ENCODE data around the gene PASK. TPM values are rescaled to one million over a fixed set of nuclear protein-coding genes. Genes with fewer than 3 reads are reported as not detected.

PASK gene
- total RNA-seq, 1 donor from 2014 or later: 10.5 TPM

- no peak for TF ChIP-seq CTCF (IDR thresholded peaks at IDR 0.05)
- H3K27ac Mint-ChIP-seq (ENCODE audit: unreplicated experiment): no peak overlapping the region
- H3K4me3 Mint-ChIP-seq (ENCODE audit: unreplicated experiment): no peak overlapping the region
These were observed 37.2 kb downstream of the PASK start for GRCh38 chr2:241112046-241112445.

GRCh38 chr2:241111440-241111805, 37.8 kb downstream of the PASK start:
- no peaks in the 10 kb centered on the region for H3K9me3 Mint-ChIP-seq (ENCODE audit: unreplicated experiment)
- DNase-seq (ENCODE audit: extremely low spot score, unreplicated experiment): no peak
- H3K27me3 Mint-ChIP-seq (ENCODE audit: unreplicated experiment): no peaks in the 10 kb centered on the region
- H3K36me3 Mint-ChIP-seq (ENCODE audit: unreplicated experiment): peaks cover 4% of the 10 kb centered on the region
- H3K4me3 Mint-ChIP-seq (ENCODE audit: unreplicated experiment): no peak overlapping the region
- H3K4me1 Mint-ChIP-seq (ENCODE audit: unreplicated experiment): no peaks in the 10 kb centered on the region
- no peak overlapping the region for H3K27ac Mint-ChIP-seq (ENCODE audit: unreplicated experiment)
- TF ChIP-seq CTCF (IDR thresholded peaks at IDR 0.05): no peak

More at GRCh38 chr2:241112046-241112445, 37.2 kb downstream of the PASK start:
- no peaks in the 10 kb centered on the region for H3K9me3 Mint-ChIP-seq (ENCODE audit: unreplicated experiment)
- no peak for DNase-seq (ENCODE audit: extremely low spot score, unreplicated experiment)
- peaks cover 4% of the 10 kb centered on the region for H3K36me3 Mint-ChIP-seq (ENCODE audit: unreplicated experiment)
- no peaks in the 10 kb centered on the region for H3K27me3 Mint-ChIP-seq (ENCODE audit: unreplicated experiment)
- H3K4me1 Mint-ChIP-seq (ENCODE audit: unreplicated experiment): no peaks in the 10 kb centered on the region

- no peak for TF ChIP-seq CTCF (IDR thresholded peaks at IDR 0.05)
- Mint-ChIP-seq H3K4me3 (ENCODE audit: unreplicated experiment) (no peak overlapping the region), H3K4me1 (ENCODE audit: unreplicated experiment) (no peaks in the 10 kb centered on the region), H3K36me3 (ENCODE audit: unreplicated experiment) (peaks cover 4% of the 10 kb centered on the region), H3K9me3 (ENCODE audit: unreplicated experiment) (no peaks in the 10 kb centered on the region), H3K27ac (ENCODE audit: unreplicated experiment) (no peak overlapping the region), H3K27me3 (ENCODE audit: unreplicated experiment) (no peaks in the 10 kb centered on the region)
- no peak for DNase-seq (ENCODE audit: extremely low spot score, unreplicated experiment)
These were observed 38.4 kb downstream of the PASK start for GRCh38 chr2:241110607-241111439.

- Mint-ChIP-seq H3K27me3 (ENCODE audit: unreplicated experiment) (no peaks in the 10 kb centered on the region), H3K4me1 (ENCODE audit: unreplicated experiment) (no peaks in the 10 kb centered on the region), H3K36me3 (ENCODE audit: unreplicated experiment) (peaks cover 4% of the 10 kb centered on the region), H3K9me3 (ENCODE audit: unreplicated experiment) (no peaks in the 10 kb centered on the region), H3K27ac (ENCODE audit: unreplicated experiment) (no peak overlapping the region), H3K4me3 (ENCODE audit: unreplicated experiment) (no peak overlapping the region)
- TF ChIP-seq CTCF (IDR thresholded peaks at IDR 0.05): no peak
- no peak for DNase-seq (ENCODE audit: extremely low spot score, unreplicated experiment)
These were observed 39.1 kb downstream of the PASK start for GRCh38 chr2:241110089-241110606.

GRCh38 chr2:241109210-241110088, 39.8 kb downstream of the PASK start:
- DNase-seq (ENCODE audit: extremely low spot score, unreplicated experiment): no peak
- H3K36me3 Mint-ChIP-seq (ENCODE audit: unreplicated experiment): no peaks in the 10 kb centered on the region
- no peaks in the 10 kb centered on the region for H3K4me1 Mint-ChIP-seq (ENCODE audit: unreplicated experiment)
- H3K27ac Mint-ChIP-seq (ENCODE audit: unreplicated experiment): no peak overlapping the region
- no peak for TF ChIP-seq CTCF (IDR thresholded peaks at IDR 0.05)
- no peaks in the 10 kb centered on the region for H3K9me3 Mint-ChIP-seq (ENCODE audit: unreplicated experiment)
- H3K27me3 Mint-ChIP-seq (ENCODE audit: unreplicated experiment): no peaks in the 10 kb centered on the region
- no peak overlapping the region for H3K4me3 Mint-ChIP-seq (ENCODE audit: unreplicated experiment)

Measured in osteocyte (in vitro differentiated cells).